ENCODE results near the gene MAP1B.

Gene MAP1B

DNA sequence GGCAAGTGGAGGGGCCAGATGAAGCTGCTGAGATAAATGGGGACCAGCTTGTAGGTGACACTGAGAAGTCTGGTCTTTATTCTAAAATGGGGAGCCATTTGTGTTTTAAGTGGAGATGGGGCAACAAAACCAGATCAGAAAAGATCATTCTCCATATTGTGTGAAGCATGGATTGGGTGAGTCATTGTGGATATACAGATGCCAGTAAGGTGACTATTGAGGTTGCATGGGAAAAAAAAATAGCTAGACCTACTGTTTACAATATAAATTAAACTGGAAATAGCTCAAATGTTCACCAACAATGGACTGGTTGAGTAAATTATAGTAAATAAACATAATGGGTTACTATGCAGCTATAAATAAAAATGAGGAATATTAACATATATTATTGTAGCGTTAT is 5.4 kb upstream of the MAP1B start:
- no peak for DNase-seq

DNA sequence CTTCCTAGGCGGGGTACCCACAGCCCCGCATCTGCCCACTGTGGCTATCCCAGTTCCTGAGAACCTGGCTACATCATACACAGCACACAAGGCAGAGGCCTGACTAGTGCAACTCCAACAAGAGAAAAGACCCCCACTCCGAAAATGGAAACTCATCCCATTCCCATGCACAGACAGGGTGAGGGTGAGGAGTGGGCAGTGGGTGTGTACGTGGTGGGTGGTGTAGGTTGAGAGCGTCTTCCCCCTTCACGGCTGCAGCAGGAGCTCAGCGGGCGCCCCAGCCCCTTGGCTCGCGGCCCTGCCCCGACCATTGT is 501 bp upstream of the MAP1B start:
- no peak for DNase-seq

DNA sequence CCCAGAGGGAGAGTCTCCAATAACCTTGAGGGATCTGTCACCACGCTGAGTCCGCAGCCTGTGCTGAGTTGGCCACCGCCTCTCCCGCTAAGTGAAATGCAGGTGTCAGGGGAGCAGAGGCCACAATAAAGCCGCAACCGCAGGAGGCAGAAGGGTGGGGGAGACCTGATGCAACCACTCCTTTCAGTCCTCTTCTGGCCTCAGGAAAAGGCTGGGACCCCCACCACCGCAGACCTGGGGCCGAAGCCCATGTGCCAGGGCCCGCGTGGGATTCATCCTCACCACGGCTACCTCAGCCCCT is 576 bp downstream of the MAP1B start:
- DNase-seq = no peak

DNA sequence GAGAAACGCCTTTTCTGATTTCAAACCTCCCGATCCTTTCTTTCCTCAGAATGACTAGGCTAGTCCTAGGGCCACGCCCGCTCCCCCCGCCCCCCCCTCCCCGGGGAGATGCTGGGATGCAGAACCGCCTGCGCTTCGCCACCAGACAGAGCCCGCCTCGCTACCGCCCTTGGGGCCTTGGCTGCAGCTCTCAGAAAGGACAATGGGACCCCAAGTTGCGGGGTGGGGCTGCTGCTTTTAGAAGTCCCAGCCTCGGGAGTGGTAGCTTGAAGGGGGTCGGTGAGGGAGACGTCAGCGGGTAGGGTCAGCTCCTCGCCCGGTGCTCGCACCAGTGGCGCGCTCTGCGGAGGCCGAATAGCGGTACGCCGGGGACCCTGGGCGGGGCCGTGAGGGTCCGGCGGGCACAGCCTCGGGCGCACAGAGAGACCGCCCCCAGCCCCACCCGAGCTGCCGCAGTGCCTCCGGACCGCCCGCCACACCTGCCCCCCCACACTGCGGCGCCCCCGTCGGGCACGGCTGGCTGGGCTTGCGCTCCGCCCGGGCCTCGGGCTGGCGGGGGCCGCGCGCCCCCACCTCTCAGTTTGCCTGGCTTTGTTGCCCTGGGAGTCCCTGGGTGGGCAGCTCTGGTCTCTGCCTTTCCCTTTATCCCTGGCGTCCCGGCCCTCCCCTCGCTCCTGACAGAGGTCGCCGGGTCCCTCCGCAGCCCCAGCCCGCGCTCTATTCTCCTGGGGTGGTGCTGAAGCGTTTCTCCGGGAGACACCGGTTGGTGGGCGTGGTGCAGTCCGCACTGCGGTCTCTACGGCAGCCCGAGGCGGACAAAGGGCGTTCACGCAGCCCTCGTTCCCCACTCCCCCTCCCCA is 1.2 kb downstream of the MAP1B start:
- no peak for DNase-seq

DNA sequence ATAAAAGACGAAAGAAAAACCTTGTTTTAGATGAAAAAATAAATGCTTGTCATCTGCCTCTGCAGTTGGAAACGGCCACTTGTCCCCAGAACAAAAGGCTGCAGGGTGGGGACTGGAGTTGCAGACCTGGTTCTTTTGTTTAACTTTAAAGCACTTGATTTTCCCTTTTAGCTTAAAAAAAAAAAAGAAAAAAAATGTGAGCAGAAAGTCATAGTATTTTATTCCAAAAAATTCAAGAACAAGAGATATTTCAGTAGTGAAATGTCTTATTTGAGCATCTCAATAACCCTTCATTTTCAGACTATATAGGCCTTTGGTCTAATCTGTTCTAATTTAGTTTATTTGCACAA is 1.8 kb downstream of the MAP1B start:
- DNase-seq = no peak

DNA sequence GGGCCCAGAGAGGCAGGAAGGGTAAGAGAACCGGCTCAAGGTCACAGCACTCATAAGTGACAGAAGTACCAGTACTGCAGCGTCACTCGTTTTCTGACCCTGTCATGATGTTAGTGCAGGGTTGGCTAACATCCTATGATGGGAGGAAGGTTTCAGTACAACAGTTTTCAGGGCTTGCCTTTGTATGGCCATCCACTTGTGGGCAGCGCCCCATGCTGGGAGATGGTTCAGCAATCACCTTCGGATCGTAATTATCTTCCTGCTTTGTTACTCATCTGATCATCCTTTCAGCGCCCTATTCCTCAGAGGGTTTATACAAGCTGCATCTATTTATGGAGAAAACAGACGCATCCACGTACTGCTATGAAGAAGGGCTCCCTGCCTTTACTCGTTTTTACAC is 2.4 kb downstream of the MAP1B start:
- no peak for DNase-seq

DNA sequence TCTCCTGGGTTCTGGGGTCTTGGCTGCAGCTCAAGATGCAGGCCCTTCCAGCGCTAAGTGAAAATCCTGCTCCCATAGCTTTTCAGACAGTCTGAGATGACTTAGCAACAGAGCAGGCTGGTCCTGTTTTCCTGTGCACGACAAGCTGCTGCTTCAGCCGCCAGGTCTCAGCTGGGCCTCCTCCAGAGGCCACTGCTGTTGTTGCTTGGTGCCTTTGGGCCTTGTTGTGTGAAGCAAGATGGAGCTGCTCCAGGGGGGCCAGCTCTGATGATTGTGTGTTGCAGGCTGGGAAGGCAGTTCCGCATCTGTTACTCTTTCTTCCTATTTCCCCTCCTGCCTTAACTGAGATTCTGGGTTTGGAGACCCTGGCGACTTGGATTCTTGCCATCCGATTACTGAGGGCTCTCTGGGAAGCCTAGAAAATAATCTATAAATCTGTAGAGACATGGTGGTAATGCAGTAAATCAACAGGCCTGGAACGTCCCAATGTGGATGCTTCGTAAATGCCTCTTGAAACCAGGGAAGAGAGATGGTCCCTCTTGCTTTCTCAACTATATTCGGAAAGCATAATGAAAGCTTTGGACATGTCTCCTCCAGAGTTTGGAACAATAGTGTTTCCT is 3.2 kb downstream of the MAP1B start:
- DNase-seq = no peak

DNA sequence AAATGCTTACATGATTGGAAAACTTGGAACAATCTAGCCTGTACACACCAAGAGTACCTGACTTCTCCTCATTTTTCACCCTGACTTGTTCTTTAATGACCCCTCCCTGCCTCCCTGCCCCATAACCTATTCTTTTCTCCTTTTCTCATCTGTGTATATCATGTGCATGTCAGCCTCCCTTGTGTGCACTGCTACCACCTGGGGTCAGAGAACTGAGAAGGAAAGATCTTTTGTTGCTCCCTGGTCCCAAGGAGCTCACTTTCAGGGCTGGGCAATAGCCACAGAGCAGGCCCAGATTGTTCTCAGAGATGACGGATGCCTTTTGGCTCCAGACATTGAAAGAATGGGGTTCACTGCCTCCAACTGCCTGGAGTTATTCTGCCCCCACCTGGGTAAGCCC is 5.1 kb downstream of the MAP1B start:
- no peak for DNase-seq

DNA sequence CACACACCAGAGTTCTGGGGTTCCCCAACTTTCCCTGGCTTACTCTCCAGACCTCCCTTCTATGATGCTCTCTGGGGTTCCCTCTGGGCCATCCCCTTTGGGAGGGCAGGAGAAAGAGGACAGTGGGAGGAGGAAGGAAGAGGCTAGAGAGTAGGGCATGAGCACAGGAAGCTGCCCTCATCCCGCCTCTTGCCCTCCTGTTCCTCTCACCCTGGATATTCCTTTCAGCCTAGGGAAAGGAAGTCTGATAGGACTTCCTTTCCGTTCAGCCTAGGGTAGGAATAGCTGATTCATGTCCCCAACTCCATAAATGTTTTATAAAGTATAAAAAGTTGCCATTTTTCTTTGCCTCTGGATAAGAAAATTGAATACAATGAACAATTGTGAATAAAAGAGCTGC is 7.4 kb downstream of the MAP1B start:
- no peak for DNase-seq

DNA sequence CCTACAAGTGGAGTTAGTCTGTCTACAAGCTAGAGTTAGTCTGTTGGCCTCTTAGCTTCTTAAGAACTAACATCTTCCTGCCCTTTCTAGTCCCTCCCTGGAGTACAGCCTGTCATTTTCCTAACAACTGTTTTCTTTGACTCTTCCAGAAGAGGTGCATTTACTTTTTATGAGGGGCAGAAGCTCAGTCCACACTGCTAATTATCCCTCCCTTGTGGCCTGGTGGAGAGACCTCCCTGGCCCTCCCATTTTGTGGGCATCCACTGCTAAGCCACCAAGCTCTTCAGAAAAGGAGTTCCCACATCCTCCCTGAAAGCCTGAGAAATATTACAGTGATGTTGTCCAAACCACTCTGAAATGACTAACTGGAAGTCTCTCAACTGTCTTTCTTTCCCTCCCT is 8.0 kb downstream of the MAP1B start:
- DNase-seq = no peak

DNA sequence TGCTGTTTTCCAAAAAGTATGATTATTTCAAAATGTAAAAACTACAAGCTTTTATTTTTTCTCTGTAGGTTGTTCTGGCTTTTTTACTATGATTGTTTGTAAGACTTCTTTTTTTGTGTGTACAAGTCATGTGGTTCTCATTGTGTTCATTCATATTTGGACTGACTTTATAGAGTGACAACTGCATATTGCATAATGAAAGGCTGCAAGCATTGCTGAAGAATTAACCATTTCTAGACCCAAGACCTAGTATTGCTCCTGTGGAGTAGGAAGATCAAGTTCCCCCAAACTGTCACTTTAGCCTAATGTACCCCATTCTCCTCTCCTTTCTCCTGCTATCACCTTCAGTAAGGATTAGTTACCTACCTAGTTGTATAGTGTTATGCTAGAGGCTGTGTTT is 10.0 kb downstream of the MAP1B start:
- no peak for DNase-seq

DNA sequence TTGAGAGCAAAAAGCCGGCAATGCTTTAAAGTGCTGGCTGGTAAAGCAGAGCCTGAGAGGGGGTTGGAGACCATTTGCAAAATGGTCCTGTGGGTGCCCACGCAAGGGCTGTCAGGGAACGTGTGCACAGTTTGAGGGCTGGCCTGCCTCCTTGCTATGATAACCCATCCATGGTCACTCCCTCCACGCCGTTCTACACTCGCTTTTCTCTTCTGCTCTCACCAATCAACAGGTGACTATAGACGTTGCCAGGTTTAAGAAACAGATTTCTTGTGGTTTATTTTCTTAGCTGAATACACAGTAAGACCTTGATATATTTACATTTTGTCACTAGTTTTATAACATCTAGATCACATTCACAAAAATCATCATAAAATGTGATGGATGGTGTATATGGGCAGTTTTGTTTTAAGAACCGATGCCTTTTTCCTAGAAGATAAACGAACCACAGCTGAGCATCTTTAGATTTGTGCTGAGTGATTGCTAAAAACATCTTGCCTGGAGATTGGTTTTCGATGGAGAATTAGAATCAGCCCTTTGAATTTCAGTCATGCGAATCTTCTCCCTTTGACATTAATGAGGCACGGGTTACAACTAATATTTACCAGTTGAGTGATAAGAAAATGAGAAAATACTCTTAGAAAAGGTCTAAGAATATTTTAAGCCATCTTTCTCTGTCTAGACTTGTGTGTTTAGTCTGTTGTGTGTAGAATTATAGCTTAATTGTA is 13.9 kb downstream of the MAP1B start:
- DNase-seq = no peak

DNA sequence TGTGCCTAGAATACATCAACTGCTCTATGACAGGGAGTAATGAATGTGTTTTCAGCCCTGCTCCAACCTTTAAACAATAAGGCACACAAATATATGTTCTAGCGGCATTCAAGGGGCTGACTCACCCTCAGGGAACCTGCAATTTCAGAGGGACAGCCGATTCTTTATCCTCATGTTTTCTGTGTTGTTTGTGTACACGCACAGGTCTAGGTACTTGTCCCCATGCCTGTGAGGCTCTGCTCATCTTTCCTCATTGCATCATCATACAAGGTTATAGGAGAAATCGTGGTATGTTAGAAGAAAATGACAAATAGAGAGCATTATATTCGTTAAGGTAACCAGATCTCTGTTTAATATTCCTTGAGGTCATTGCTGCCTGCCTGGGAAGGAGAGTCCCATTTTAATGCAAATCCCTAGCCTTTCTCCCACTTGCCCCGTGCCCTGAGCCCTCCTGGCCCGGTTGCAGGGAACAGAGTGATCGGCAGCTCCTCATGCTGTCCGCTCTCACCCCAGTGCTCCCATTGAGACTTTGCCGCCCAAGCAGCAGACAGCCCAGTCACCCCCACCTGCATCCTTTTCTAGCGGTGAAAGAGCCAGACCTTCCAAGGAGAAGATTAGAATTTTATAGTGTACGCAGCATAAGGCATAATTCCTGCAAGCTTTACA is 14.6 kb downstream of the MAP1B start:
- no peak for DNase-seq

DNA sequence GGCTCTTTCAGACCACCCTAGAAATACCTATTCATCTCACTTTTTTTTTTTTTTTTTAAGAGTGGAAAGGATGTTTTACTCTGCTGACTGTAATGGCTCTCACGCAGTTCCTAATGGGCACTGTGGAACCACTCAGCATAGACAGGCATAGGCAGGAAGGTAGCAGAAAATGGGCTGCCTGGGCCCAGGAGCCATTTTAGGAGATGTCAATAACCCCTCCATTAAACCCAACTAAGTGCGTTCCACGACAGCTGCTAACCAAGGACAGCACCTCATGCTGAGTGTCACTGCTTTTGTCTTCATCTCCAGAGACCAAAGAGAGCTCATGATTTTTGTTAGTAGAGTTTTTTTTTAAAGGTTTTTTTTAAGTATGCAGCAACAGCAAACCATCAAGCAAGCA is 15.3 kb downstream of the MAP1B start:
- no peak for DNase-seq

DNA sequence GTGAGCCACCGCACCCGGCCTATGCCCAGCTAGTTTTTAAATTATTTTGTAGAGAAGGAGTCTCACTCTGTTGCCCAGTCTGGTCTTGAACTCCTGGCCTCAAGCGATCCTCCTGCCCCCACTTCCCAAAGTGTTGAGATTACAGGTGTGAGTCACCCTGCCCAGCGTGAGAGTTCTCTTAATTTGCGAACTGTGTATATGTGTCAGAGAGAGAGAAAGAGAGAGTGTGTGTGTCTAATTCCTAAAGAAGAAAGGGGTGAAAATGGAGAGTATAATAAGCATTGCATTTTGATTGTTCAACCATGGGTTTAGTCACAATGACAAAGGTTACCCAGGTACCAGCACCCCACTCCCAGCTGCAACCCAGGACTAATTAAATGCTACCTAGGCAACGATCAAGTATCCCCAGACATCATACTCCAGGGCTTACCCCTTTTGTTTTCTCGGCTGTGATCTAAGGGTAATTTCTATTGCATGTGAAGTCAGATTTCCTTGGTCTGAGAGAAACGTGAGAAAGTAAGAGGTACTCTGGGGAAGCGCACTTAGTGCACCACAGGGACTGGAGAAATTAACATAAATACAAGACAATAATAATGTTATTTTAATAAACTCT is 16.6 kb downstream of the MAP1B start:
- DNase-seq = no peak

DNA sequence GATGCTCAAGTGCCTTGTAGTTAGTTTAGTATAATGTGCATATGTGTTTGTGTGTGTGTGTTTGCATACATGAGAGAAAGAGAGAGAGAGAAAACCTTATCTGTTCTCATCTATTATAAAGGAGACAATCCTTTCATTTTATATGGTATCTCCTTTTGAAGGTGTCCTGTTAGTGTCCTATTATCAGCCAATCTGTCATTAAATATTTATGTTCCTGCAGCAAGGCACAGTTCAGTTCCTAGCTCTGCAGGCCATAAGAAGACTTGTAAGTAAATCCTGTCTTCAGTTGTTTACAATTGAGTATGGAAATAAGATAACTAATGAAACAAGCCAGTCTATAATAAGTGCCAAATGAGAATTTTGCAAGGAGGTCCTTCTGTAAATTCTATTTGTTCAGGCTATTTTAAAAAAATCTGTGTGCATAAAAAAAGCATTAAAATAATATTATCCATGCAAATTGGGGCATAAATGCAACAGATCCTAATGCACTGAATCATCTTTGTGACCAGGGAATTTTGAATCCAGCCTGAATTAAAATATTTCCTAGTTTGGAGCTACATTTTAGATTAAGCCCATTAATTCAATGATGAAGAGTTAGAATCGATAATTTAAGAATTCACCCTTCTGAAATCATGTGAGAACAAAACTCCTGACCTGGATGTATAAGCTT is 18.1 kb downstream of the MAP1B start:
- DNase-seq = no peak

DNA sequence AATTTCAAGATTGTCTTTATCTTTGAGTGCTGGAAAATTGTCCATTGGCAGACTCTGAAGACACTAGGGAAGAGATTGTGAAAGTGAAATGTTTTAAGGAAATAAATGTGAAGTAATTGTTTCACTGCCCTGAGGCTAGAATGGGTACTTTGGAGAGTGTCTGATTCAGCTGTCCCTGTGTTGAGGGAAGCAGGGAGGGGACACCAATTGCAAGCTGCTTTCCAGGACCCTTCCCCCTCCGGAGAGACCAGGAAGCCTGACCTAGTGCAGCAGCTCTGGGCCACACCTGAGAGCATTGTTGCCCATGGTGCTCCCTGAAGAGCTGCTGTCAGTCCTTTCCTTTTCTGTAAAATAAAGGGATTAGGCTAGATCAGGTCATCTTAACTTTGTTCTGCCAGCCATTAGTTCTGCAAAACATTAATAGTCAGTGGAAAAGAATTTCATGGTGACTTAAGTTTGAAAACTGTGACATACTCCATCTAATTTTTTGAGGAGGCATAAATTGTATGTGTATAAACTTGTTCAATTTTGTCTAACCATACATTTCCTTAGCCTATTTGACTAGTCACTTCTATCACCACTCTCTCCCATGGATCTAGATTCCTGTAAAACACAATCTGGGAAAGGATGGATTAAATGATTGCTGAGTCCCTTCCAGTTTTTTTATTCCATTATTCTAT is 18.8 kb downstream of the MAP1B start:
- DNase-seq = no peak

DNA sequence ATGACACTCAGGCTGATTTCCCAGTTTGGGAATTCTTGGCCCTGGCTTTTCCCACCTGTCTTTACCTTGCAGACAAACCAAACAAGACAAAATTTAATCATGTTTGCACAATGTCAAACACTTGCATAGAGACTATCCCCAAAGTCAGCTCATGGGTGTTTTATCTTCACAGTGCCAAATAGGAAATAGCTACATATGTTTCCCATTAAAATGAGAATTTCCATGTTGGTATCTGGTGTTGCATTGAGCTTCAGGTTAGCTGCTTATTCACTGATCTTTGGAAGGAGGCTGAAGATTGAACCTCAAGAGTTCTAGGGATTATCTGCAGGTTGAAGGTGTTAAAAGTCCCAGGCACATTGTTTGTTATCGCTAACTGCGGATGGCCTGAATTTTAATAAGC is 19.5 kb downstream of the MAP1B start:
- DNase-seq = no peak

DNA sequence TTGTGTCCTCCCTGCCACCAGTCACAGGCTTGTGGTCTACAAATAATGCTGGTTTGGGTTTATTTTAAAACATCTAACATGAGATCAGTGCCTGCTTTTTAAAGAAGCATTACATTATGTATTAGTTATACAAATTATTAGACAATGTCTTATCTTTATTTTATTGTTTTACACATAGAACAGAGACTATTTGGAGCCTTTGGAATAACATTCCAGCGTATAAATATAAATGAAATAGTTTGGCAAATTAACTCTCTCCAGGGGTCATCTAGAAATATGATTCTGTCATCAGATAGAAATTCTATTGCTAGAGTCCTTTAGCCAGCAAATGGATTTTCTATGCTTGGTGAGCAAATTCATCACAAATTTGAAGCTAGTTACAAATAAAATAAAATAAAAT is 22.4 kb downstream of the MAP1B start:
- no peak for DNase-seq

DNA sequence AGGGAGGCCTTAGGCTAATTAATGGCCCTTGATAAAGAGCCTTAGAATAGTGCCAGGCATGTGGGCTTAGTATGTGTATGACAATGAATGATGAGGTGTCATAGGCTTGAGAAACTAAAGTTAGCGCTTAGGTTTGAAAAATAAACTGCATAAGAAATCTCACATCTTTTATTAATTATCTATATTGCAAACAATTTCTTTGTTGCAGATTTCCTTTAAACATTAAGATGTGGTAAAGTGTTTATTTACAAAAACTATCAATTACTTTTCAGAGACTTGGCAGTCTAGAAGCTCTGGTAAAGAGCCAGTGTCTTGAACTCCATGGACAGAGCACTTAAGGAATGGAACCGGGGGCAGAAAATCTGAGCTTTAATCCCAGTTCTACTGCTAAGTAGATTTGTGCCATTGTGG is 23.1 kb downstream of the MAP1B start:
- no peak for DNase-seq

DNA sequence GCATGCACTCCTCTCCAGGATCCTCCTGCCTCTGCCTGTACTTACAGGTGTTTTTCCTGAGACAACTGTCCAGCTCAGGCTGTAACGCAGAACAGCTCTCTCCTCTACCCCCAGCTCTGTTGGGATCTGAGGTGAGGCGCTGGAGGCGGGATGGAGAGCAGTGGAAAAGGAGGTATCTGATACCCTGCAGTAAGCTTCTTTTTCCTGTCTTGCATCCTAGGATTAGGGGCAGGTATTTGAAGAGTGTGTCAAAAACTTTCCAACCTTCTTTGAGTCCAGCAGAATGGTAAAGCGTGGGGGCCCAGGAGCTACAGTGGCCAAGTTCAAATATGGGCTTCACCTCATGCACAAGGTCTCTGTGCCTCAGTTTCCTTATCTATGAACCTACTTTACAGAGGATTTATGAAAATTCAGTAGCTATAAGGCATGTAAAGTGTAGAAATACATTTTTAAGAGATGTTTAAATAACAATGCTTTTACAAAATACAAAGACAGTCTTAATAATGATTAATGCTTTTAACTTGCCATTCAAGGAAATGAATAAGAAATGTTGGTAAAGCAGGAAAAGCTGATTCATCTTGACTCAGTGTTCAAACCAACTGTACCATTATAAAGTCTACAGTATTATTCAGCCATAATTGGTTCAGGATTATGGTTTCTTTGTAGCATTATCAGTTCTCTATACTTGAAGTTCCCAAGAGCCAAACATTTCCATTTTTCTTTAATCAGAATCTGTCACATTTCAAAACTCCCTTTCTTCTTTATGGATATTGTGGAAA is 26.1 kb downstream of the MAP1B start:
- DNase-seq = no peak

Data from activated CD8-positive, alpha-beta memory T cell treated with anti-CD3 and anti-CD28 coated beads for 24 hours (primary cell).